ENCODE measurements around the gene TAS2R19.
"Not testable (repeated sequence)": the region's sequence is repeated elsewhere in the genome, so short reads cannot be mapped to it uniquely, and the experiment has no call there.

The TAS2R19 gene, protein sequence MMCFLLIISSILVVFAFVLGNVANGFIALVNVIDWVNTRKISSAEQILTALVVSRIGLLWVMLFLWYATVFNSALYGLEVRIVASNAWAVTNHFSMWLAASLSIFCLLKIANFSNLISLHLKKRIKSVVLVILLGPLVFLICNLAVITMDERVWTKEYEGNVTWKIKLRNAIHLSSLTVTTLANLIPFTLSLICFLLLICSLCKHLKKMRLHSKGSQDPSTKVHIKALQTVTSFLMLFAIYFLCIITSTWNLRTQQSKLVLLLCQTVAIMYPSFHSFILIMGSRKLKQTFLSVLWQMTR

DNA sequence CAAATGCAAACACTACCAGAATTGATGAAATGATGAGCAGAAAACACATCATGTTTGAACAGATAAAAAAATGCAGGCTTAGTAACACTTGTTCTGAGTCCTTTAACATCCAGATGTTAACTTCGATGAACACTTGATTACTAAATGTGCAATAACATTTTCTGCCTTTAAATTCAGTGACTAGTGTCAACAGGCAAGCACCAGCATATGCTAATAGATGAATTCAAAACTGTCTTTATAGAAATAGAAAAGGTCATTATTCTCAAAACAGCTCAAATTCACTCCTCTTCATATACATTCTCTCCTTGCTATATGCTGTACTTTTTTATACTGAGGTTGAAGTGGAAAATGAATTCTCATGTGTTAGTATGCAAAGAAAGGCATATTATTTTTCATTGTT, at the start of gene TAS2R19:
Gene TAS2R19, minus strand, starts transcription at position 101 of the 400 bp plus-strand sequence. Its CDS starts 49 bp downstream, at position 52.
- no peak for DNase-seq (ENCODE audit: low read depth in 2 of 2)

DNA sequence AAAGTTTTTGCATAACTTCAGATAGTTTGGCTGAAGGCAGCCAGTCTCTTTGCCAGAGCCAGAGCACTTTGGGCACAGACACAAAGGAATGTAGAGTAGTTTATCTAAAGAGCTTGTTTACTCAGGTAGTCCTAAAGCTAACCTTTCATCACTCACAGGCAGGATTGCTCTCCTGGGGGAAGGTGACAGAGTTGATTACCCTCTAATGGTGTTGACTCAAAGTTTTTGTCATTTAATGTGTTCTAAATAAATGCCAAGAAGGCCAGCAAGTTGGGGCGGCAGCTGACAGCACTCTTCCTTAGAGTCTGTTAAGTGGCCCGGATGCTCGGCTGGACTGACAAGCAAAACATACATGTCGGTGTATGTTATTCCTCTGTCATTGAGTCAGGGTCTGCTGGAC, 49.0 kb upstream of the TAS2R19 start:
- no peak for DNase-seq (ENCODE audit: low read depth in 2 of 2)

DNA sequence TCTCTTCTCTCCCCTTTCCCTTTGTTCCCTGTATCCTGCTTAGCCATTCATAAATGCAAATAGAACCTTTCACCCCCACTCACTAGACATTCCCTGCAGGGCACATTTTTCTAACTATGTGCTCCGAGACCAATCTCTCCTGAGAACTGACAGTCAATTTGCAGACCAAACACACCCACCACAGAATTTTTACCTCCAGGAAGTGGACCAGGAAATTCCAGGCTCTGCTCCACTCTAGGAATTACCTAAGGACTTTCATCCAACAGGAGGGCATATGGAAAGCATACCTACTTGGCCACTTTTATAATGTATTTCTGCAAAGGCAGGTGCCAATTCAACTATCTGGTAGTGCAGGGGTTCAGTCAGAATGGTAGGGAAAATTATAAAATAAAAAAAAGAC, 48.6 kb upstream of the TAS2R19 start:
- no peak for DNase-seq (ENCODE audit: low read depth in 2 of 2)

DNA sequence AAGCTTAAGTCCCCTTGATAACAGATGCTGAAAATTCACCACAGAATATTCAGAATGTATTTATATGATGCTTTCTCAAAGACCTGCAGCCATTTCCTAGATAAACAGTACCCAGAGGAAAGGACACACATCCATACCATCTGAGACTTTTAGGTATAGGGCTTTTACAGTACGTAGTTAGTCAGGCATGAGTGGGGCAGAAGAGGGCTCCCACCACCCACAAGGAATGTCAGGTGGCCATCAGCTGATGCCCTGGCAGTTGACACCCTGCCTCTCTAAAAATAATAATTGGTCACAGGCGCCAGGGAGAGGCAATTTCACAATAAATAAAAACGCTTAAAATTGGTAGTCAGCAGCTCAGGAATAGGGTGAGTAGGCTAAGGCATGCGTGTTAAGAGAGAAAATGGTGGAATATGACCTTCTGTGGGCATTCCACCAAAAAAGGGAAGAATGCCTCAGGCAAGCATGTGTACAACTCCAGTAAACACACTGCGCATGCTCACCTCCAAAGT, 47.5 kb upstream of the TAS2R19 start:
- DNase-seq (ENCODE audit: low read depth in 2 of 2) = no peak

DNA sequence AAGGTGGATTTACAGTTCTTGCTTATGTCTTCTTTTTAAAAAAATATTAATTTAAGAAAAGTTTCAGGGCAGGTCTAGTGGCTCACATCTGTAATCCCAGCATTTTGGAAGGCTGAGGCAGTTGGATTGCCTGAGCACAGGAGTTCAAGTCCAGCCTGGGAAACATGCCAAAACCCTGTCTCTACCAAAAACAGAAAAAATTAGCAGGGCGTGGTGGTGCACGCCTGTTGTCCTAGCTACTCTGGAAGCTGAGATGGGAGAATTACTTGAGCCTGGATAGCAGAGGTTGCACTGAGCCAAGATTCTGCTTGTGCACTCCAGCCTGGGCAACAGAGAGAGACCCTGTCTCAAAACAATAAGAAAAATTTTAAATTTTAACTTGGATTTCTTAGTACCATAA, 45.1 kb upstream of the TAS2R19 start:
- no peak for DNase-seq (ENCODE audit: low read depth in 2 of 2)

DNA sequence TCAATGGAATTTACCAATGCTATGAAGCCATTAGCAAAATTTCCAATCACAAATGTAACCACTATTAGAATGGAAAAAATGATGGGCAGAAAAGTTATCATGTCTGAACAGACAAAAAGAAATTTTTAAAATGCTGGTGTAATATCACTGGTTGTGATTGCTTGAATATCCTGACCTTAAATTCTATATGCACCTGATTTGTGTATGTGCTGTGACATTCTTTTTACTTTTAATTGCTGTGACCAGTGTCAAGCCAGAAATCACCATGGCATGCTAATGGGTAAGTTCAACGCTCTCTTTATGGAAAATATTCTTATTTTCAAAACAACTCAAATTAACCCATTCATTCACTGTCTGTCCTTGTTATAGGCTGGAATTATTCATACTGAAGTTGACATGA, 39.8 kb upstream of the TAS2R19 start, which contains the start of gene TAS2R46:
Gene TAS2R46, minus strand, starts transcription at position 101 of the 400 bp plus-strand sequence. Its CDS starts 0 bp downstream, at position 101.
- not testable (repeated sequence) for DNase-seq (ENCODE audit: low read depth in 2 of 2)

DNA sequence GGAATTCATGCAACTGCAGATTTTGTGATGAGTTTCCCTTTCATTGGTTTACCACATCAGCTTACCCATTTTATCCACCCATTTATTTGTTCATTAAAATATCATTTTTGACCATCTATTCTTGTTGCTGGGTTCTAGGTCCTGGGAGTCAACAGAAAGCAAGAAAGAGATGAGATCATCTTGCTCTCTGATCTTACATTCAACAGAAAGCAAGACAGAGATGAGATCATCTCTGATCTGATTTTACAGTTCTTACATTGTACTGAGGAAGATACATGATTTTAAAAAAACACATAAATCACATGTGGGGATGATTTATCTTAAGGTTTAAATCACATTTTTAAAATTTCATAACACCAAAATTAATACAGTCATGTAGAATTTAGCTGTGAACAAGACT, 37.4 kb upstream of the TAS2R19 start:
- DNase-seq (ENCODE audit: low read depth in 2 of 2) = no peak

DNA sequence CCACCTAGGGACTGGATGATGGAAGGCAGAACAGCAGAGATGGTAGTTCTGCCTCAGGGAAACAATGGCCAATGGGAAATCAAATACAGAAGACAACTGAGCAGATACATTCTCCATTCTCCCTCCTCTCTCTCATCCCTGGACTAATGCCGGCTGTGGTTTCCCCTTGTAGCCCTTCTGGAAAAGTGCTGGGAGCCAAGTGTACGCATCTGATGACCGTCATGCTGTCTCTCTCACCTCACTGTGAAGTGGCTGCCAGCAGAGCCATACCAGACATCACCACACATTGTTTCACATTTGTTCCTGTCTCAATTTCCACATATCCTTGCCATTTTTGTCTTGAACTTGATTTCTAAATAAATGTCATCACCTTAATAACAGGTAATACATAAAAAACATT, 36.6 kb upstream of the TAS2R19 start:
- no peak for DNase-seq (ENCODE audit: low read depth in 2 of 2)

DNA sequence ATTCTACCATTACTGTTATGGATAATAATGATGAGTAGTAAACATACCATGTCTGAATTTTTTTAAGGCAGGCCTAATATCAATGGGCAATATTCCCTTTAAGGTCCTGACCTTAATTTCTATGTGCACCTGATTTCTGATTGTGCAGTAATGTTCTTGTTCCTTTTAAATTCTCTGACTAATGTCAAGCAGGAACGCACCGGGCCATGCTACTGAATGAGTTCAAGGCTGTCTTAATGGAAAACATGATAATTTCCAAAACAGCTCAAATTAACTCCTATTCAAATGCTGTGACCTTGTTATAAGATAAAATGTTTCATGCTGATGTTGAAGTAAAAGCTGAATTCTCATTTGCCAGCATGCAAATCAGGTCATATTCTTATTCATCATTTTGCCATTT, 32.9 kb upstream of the TAS2R19 start:
- DNase-seq (ENCODE audit: low read depth in 2 of 2) = no peak

DNA sequence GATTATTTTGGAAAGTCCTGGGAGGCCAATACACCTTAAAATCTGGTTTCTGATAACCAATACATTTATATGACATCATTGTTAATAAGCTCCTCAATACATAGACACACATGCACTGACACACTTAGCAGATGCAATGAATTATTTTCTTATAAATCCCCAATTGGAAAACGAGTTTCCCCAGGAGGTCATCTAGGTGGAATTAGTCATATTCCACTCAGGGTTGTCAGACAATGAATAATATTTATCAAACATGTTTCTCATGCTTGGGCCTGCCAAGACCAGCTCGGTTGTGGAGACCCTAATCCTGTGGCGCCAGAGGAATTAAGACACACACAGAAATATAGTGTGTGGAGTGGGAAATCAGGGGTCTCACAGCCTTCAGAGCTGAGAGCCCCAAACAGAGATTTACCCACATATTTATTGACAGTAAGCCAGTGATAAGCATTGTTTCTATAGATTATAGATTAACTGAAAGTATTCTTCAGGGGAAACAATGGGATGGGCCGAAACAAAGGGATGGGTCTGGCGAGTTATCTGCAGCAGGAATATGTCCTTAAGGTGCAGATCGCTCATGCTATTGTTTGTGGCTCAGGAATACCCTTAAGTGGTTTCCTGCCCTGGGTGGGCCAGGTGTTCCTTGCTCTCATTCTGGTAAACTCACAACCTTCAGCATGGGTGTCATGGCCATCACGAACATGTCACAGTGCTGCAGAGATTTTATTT, 27.5 kb upstream of the TAS2R19 start:
- DNase-seq (ENCODE audit: low read depth in 2 of 2) = not testable (repeated sequence)

DNA sequence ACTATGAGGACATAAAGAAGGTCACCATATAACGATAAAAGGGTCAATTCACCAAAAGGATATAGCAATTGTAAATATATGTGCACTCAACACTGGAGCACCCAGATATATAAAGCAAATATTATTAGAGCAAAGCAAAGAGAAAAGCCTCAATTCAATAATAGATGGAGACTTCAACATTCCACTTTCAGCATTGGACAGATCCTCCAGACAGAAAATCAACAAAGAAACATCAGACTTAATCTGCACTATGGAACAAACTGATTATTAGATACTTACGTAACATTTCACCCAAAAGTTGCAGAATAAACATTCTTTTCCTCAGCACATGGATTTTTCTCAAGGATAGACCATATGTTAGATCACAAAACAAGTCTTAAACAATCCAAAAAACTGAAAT, 18.9 kb upstream of the TAS2R19 start:
- DNase-seq (ENCODE audit: low read depth in 2 of 2) = not testable (repeated sequence)

DNA sequence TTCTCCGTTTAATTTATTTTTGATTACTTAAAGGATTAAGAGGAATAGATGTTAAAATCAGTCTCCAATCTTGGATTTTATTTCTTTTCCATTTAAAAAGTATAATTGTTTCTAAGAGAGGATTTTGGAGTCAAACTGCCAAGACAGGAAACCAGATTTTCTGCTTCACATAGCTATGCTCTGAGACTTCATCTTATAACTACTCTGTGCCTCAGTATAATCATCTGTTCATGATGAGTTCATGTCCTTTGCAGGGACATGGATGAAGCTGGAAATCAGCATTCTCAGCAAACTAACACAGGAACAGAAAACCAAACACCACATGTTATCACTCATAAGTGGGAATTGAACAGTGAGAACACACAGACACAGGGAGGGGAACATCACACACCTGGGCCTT, 17.7 kb upstream of the TAS2R19 start:
- no peak for DNase-seq (ENCODE audit: low read depth in 2 of 2)

DNA sequence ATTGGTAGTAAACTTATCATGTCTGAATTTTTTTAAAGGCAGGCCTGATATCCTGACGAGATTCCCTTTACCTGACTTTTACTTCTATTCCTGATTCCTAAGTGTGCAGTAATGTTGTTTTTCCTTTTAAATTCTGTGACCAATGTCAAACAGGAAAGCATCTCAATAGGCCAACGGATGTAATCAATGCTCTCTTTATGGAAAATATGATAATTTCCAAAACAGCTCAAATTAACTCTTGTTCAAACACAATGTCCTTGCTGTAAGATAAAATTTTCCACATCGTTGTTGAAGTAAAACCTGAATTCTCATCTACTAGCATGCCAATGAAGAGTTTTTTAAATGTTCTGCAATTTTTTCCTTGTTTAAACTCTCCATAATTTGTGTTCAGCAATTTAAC, 16.8 kb upstream of the TAS2R19 start:
- DNase-seq (ENCODE audit: low read depth in 2 of 2) = no peak

DNA sequence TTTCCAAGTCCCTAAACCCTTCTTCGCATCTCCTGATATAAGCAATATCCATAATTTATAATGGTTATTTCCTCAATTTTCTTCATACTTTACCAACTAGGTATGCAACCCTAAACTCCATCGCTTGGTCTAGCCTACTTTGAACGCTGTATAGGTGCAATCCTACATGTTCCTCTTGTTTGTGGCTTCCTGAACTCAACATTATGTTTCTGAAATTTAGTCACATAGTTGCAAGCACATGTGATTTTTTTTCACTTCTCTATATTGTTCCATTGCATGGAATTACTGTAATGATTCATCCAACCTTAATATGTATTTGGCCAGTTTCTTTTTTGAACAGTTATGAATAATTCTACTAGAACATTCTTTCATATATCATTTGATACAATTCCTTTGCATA, 11.5 kb upstream of the TAS2R19 start:
- not testable (repeated sequence) for DNase-seq (ENCODE audit: low read depth in 2 of 2)

DNA sequence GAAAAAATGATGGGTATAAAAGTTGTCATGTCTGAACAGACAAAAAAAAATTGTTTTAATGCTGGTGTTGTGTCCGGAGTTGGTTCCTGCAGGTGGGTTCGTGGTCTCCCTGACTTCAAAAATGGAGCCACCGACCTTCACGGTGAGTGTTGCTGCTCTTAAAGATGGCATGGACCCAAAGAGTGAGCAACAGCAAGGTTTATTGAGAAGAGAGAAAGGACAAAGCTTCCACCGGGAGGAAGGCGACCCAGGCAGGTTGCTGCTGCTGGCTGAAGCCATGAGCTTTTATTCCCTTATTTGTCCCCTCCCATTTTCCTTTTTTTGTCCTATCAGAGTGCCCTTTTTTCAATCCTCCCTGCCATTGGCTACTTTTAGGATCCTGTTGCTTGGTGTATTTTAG, 8.9 kb upstream of the TAS2R19 start, which contains the start of gene TAS2R31:
Gene TAS2R31, minus strand, starts transcription at position 101 of the 400 bp plus-strand sequence. Its CDS starts 72 bp downstream, at position 29.
- DNase-seq (ENCODE audit: low read depth in 2 of 2) = no peak

DNA sequence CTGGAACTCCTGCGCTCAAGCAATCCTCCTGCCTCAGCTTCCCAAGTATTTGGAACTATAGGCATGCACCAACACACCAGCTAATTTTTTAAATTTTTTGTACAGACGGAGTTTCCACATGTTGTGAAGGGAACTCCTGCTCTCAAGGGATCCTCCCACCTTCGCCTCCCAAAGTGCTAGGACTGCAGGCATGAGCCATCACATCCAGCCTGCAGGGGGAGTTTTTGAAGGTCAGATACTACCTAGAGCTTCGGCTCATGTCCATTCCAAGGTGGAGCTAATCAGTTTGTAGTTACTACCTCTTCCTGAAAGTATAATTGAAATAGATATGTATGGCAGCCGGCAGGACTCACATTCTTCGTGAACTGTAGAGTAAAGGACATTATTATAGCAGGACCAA, 3.7 kb upstream of the TAS2R19 start:
- no peak for DNase-seq (ENCODE audit: low read depth in 2 of 2)

DNA sequence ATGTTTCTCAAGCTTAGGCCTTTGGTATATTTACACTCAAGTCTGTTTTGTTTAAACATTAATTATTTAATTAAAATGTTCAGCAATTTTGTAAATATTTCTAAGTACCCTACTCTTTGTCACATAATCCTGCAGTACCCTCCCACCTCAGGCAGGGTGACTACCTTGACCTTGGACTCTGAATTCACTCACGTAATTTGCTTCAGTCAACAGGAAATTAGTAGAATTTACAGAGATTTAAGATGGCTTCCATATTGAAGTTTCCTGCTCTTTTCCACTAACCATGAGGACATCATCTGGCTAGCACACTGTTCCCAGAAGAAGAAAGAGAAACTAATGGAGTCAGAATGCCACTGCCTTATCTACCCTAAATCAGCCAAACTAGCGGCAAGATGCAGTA, 967 bp upstream of the TAS2R19 start:
- no peak for DNase-seq (ENCODE audit: low read depth in 2 of 2)

DNA sequence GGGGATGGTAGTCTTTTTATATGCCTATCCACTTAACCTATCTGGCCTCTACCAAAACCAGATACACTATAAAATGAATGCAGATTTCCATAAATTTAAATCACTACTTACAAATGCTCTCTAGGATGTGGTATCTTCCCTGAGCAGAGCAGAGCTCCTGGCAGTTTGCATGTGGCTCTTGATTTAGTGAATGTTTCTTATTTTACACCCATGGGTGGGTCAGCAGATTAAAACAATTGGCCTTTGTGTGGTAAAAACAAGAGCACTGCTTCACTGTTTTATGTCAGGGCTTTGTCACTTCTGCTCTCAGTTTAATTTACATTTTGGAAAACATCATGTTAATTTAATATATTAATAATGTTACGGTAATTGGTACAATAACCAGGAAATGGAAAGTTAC, 5.5 kb downstream of the TAS2R19 start:
- DNase-seq (ENCODE audit: low read depth in 2 of 2) = no peak

DNA sequence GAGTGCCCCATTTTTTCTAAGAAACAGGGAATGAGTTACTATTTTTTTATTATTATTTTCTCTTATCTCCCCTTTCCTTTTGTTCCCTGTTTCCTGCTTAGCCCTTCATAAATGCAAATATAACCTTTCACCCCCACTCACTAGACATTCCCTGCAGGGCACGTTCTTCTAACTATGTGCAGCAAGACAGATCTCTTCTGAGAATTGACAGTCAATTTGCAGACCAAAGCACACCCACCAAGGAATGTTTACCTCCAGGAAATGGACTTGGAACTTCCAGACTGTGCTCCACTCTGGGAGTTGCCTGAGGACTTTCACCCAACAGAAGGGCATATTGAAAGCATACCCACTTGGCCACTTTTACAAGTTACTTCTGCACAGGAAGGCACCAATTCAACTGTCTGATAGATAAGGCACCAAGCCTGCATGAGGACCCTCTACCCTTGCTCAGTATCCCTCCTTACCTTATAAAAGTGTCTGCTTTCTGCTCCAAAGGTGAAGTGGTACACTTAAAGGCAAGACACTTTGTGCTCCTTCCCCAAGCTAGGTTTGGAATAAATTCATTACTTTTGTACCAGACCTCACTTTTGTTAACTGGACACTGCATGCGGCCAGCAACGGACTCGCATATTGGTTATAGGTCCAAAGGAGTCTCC, 6.5 kb downstream of the TAS2R19 start:
- DNase-seq (ENCODE audit: low read depth in 2 of 2) = no peak

DNA sequence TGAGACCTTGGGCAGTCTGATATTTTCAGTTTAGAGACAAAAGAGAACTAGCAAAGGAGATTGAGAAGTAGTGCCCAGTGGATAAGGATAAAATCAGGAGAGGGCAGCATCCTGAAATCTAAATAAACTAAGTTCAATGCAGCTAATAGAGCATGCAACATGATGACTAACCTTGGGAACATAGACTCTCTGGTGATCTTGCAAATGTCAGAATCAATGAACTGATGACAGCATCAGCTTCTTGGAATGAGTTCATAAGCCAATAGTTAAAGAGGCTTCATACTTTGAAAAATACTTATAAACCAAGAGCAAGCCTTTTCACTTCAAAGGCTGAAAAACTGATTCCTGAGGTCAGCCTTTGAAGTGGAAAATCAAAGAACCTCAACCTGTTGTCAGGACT, 8.2 kb downstream of the TAS2R19 start:
- no peak for DNase-seq (ENCODE audit: low read depth in 2 of 2)

DNA sequence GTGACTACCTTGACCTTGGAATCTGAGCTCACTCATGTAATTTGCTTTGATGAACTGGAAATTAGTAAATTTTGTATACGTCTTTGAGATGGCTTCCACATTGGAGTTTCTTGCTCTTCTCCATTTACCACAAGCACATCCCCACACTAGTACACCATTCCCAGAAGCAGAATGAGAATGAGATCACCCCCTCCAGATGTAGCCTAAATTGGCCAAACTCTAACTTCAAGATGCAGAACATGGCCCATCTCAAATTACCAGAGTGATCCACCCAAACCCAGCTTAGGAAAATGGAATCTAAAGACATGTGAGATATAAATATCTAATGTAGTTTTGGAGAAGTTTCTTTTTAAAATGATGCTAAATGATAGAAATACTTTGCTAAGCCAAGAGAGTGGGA, 14.8 kb downstream of the TAS2R19 start:
- DNase-seq (ENCODE audit: low read depth in 2 of 2) = no peak

DNA sequence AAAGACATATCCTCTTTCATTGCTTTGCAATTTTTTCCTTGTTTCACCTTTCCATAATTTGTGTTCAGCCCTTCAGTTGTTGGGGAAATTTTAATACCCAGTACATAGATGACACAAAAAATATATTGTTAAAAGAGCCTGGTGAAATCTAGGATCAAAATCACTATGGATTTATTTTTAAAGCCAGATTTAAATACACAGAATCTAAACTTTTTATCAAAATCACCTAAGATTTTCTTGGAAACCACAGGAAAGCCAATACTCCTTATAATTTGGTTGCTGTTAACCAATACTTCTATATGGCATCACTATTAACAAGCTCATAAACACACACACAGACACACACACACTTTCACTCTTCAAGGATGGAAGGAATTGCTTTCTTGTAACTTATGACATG, 24.2 kb downstream of the TAS2R19 start, which contains the start of gene TAS2R20:
Gene TAS2R20, minus strand, starts transcription at position 101 of the 400 bp plus-strand sequence. CDS start 429 bp downstream, outside the sequence.
- no peak for DNase-seq (ENCODE audit: low read depth in 2 of 2)
